HEK293 (cell line): ENCODE data around the gene ADGRD1.

Source experiments
- GLI2 ChIP-seq: fragments of 450-650 bp; formaldehyde crosslinking; IDR thresholded peaks from 2 replicates; pipeline ENCODE4; 2017; ENCODE audit warnings: missing biosample characterization, missing genetic modification characterization, low read depth, borderline replicate concordance
- GLI4 ChIP-seq: fragments of 450-650 bp; formaldehyde crosslinking; IDR thresholded peaks from 2 replicates; pipeline ENCODE4 v1.5.1; 2016; ENCODE audit warnings: missing biosample characterization, missing genetic modification characterization
- SETDB1 ChIP-seq: IDR thresholded peaks from one replicate; pipeline ENCODE4 v1.6.1; 2017; ENCODE audit warnings: mild to moderate bottlenecking, low read length, moderate library complexity, mixed read lengths; ENCODE audit not compliant: insufficient read length
- ZBTB48 ChIP-seq: fragments of 450-650 bp; formaldehyde crosslinking; IDR thresholded peaks from 2 replicates; pipeline ENCODE4 v1.5.1; 2016; ENCODE audit warnings: missing biosample characterization, missing genetic modification characterization
- ZNF2 ChIP-seq: fragments of 450-650 bp; formaldehyde crosslinking; IDR thresholded peaks from 2 replicates; pipeline ENCODE4 v1.5.1; 2016; ENCODE audit warnings: missing biosample characterization, missing genetic modification characterization
- ZNF24 ChIP-seq: fragments of 450-650 bp; formaldehyde crosslinking; IDR thresholded peaks from 2 replicates; pipeline ENCODE4 v1.5.1; 2016; ENCODE audit warnings: missing biosample characterization, missing genetic modification characterization
- ZNF324 ChIP-seq: fragments of 450-650 bp; formaldehyde crosslinking; IDR thresholded peaks from 2 replicates; pipeline ENCODE4 v1.5.1; 2016; ENCODE audit warnings: missing biosample characterization, missing genetic modification characterization
- ZNF501 ChIP-seq: fragments of 450-650 bp; formaldehyde crosslinking; IDR thresholded peaks from 2 replicates; pipeline ENCODE4 v1.5.1; 2016; ENCODE audit warnings: missing biosample characterization, missing genetic modification characterization
- ZNF585B ChIP-seq: fragments of 450-650 bp; formaldehyde crosslinking; IDR thresholded peaks from 2 replicates; pipeline ENCODE4 v1.5.1; 2016; ENCODE audit warnings: missing biosample characterization, missing genetic modification characterization
- ZNF600 ChIP-seq: fragments of 450-650 bp; formaldehyde crosslinking; IDR thresholded peaks from 2 replicates; pipeline ENCODE4 v1.5.1; 2016; ENCODE audit warnings: missing biosample characterization, missing genetic modification characterization
- TF ChIP-seq, protein P1 (sequence below): fragments of 450-650 bp; formaldehyde crosslinking; IDR thresholded peaks from 2 replicates; pipeline ENCODE4 v1.5.1; 2016; ENCODE audit warnings: missing biosample characterization, missing genetic modification characterization
- TF ChIP-seq, protein P2 (sequence below): fragments of 450-650 bp; formaldehyde crosslinking; IDR thresholded peaks from 2 replicates; pipeline ENCODE4 v1.5.1; 2016; ENCODE audit warnings: missing biosample characterization, missing genetic modification characterization
- TF ChIP-seq, protein P3 (sequence below): fragments of 450-650 bp; formaldehyde crosslinking; IDR thresholded peaks from 2 replicates; pipeline ENCODE4 v1.5.1; 2016; ENCODE audit warnings: missing biosample characterization, missing genetic modification characterization
- TF ChIP-seq, protein P4 (sequence below): fragments of 450-650 bp; IDR thresholded peaks from 2 replicates; pipeline ENCODE4 v1.5.1; 2018; ENCODE audit warnings: missing biosample characterization, missing genetic modification characterization

DNA sequence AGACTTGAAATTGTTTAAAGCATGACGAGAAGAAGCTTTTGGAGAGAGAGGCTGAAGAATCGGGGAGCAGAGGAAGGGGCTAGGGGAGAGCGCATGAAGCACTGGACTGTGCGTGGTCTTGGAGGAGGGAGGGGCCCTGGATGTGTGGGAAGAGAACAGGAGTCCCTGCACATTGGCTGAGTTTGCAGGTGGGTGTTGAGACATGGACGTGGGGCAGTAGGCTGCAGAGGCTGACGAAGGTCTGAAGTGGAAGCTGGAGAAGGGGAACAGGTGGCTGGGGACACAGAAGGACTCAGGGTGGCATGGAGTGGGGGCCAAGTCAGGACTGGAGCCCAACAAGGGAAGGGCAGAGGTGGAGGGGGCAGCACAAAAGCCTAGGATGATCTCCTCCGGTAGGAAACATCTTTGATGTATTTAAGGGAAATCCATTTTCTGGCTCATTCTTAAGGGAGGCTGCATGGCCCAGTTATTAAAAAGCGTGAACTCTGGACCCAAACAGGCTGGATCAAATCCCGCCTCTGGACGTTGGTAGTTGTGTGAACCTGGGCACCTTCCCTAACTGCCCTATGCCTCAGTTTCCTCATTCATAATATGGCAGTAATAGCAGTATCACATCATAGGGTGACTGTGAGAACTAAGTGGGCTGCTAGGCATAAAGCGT lies 29.0 kb downstream of the ADGRD1 start:
- TF ChIP-seq, protein P1, sequence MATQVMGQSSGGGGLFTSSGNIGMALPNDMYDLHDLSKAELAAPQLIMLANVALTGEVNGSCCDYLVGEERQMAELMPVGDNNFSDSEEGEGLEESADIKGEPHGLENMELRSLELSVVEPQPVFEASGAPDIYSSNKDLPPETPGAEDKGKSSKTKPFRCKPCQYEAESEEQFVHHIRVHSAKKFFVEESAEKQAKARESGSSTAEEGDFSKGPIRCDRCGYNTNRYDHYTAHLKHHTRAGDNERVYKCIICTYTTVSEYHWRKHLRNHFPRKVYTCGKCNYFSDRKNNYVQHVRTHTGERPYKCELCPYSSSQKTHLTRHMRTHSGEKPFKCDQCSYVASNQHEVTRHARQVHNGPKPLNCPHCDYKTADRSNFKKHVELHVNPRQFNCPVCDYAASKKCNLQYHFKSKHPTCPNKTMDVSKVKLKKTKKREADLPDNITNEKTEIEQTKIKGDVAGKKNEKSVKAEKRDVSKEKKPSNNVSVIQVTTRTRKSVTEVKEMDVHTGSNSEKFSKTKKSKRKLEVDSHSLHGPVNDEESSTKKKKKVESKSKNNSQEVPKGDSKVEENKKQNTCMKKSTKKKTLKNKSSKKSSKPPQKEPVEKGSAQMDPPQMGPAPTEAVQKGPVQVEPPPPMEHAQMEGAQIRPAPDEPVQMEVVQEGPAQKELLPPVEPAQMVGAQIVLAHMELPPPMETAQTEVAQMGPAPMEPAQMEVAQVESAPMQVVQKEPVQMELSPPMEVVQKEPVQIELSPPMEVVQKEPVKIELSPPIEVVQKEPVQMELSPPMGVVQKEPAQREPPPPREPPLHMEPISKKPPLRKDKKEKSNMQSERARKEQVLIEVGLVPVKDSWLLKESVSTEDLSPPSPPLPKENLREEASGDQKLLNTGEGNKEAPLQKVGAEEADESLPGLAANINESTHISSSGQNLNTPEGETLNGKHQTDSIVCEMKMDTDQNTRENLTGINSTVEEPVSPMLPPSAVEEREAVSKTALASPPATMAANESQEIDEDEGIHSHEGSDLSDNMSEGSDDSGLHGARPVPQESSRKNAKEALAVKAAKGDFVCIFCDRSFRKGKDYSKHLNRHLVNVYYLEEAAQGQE (tag by site-specific recombination), result no peak
- TF ChIP-seq ZBTB48 (tag by site-specific recombination), result no peak
- no peak for TF ChIP-seq ZNF585B (tag by site-specific recombination)
- no peak for TF ChIP-seq GLI2 (tag by site-specific recombination)
- TF ChIP-seq ZNF324, result no peak
- no peak for TF ChIP-seq ZNF2 (tag by site-specific recombination)
- TF ChIP-seq, protein P2, sequence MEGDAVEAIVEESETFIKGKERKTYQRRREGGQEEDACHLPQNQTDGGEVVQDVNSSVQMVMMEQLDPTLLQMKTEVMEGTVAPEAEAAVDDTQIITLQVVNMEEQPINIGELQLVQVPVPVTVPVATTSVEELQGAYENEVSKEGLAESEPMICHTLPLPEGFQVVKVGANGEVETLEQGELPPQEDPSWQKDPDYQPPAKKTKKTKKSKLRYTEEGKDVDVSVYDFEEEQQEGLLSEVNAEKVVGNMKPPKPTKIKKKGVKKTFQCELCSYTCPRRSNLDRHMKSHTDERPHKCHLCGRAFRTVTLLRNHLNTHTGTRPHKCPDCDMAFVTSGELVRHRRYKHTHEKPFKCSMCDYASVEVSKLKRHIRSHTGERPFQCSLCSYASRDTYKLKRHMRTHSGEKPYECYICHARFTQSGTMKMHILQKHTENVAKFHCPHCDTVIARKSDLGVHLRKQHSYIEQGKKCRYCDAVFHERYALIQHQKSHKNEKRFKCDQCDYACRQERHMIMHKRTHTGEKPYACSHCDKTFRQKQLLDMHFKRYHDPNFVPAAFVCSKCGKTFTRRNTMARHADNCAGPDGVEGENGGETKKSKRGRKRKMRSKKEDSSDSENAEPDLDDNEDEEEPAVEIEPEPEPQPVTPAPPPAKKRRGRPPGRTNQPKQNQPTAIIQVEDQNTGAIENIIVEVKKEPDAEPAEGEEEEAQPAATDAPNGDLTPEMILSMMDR (tag by site-specific recombination), result no peak
- TF ChIP-seq, protein P3, sequence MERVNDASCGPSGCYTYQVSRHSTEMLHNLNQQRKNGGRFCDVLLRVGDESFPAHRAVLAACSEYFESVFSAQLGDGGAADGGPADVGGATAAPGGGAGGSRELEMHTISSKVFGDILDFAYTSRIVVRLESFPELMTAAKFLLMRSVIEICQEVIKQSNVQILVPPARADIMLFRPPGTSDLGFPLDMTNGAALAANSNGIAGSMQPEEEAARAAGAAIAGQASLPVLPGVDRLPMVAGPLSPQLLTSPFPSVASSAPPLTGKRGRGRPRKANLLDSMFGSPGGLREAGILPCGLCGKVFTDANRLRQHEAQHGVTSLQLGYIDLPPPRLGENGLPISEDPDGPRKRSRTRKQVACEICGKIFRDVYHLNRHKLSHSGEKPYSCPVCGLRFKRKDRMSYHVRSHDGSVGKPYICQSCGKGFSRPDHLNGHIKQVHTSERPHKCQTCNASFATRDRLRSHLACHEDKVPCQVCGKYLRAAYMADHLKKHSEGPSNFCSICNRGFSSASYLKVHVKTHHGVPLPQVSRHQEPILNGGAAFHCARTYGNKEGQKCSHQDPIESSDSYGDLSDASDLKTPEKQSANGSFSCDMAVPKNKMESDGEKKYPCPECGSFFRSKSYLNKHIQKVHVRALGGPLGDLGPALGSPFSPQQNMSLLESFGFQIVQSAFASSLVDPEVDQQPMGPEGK (tag by site-specific recombination), result no peak
- no peak for TF ChIP-seq ZNF501 (tag by site-specific recombination)
- TF ChIP-seq, protein P4, sequence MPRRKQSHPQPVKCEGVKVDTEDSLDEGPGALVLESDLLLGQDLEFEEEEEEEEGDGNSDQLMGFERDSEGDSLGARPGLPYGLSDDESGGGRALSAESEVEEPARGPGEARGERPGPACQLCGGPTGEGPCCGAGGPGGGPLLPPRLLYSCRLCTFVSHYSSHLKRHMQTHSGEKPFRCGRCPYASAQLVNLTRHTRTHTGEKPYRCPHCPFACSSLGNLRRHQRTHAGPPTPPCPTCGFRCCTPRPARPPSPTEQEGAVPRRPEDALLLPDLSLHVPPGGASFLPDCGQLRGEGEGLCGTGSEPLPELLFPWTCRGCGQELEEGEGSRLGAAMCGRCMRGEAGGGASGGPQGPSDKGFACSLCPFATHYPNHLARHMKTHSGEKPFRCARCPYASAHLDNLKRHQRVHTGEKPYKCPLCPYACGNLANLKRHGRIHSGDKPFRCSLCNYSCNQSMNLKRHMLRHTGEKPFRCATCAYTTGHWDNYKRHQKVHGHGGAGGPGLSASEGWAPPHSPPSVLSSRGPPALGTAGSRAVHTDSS (tag by site-specific recombination), result no peak
- no peak for TF ChIP-seq GLI4
- TF ChIP-seq ZNF24 (tag by site-specific recombination), result no peak
- TF ChIP-seq ZNF600, result no peak
- TF ChIP-seq SETDB1, result no peak
